CD4-positive, alpha-beta T cell treated with Interleukin-15 for 1 hour (primary cell): Measurements from ENCODE around the gene MIDN.
"Not testable (repeated sequence)": the region's sequence is repeated elsewhere in the genome, so short reads cannot be mapped to it uniquely, and the experiment has no call there.

Experiments used
- DNase-seq: peaks from one replicate; pipeline ENCODE4 v3.0.0-alpha.2; 2020

The MIDN gene

DNA sequence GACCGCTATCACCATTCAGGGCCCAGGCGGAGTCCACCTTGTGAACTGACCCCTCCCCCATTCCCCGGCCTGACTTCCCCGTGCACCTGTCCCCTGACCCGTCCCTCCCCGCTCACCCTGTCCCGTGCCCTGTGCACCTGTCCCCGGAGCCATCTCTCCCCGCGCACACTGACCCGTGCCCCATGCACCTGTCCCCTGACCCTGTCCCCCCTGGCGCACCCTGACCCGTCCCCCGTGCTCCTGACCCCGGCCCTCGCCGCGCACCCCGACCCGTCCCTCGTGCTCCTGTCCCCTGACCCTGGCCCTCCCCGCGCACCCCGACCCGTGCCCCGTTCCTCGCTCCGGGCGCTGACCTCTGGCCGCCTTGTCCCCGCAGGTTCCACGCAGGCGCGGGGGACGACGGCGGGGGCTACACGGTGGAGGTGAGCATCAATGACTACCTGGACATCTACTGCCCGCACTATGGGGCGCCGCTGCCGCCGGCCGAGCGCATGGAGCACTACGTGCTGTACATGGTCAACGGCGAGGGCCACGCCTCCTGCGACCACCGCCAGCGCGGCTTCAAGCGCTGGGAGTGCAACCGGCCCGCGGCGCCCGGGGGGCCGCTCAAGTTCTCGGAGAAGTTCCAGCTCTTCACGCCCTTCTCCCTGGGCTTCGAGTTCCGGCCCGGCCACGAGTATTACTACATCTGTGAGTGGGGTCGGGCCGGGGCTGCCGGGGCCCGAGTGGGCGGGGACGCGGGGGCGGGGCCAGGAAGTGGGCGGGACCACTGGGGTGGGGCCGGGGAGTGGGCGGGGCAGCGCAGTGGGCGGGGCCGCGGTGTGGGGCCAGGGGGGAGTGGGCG, 47.0 kb downstream of the MIDN start:
- DNase-seq = peak; percentile 26

DNA sequence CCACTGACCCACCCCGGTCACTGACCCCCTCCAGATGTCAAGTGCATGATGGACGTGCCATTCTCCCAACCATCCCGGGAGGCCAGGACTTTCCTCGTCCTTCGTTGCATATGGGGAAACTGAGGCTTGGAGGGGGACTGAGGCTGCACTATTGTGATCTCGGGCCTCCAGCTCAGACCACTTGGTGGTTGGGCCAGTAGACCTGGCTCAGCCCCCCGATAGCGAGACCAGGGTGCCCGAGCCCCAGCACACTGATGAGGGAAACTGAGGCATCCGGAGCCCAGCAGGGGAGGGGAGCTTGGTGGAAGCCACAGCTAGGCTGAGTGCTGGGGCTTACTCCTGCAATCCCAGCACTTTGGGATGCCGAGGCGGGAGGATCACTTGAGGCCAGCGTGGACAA, 47.7 kb downstream of the MIDN start:
- no peak for DNase-seq

DNA sequence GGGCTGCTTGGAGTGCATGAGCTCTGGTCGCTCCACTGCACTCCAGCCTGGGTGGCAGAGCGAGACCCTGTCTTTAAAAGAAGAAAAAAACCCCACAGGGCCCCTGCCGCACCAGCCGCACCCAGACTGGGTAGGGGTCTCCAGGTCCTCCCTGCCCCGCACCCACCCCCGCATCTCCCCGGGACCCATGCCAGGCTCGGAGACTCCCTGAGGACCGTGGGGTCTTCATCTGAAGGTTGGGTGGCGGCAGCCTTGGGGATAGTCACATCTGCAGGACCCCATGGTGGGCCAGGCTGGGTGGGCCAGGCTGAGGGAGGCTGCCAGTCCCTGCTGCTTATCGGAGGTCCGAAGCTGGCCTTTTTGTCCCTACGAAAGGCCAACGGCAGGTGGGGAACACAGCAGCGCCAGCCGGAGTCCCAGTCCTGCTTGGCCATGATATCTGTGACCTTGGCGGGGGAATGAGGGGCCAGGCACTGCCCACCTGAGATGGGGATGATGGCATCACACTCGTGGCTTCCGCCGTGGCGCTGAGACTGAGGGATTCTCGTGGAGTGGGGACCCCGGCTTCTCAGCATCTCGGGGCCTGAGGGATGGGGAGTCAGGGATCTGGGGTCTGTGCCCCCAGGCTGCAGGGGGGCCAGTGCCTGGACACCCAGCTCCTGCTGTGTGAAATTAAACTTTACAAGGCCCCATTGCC, 48.3 kb downstream of the MIDN start:
- DNase-seq = no peak

DNA sequence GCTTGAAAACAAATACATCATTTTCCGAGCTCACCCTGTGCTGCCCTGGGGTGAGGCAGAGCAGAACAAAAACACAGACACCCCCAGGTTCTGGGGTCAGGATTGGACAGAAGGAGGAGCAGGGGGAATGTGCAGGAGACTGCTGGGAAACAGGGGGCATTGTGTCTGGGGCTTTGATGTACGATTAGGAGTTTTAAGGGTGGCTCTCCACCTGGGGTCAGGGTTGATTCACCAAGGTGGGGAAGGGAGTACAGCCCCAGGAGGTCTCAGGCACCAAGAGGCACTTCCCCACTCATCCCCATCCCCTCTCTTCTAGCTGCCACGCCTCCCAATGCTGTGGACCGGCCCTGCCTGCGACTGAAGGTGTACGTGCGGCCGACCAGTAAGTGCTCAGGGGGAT, 49.9 kb downstream of the MIDN start:
- no peak for DNase-seq

DNA sequence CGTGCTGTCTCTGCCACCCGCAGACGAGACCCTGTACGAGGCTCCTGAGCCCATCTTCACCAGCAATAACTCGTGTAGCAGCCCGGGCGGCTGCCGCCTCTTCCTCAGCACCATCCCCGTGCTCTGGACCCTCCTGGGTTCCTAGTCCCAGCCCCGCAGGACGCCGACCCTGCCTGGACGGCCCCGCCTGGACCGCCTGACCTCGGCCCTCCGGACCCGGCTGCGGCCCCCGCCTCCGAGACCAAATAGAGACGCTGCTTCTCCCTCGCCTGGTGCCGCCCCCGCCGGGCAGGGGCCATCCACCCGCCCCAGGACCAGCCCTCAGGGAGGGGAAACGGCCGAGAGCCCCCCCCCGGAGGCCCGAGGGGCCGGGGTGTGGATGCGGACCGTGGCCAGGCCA, 51.4 kb downstream of the MIDN start:
- DNase-seq = no peak

DNA sequence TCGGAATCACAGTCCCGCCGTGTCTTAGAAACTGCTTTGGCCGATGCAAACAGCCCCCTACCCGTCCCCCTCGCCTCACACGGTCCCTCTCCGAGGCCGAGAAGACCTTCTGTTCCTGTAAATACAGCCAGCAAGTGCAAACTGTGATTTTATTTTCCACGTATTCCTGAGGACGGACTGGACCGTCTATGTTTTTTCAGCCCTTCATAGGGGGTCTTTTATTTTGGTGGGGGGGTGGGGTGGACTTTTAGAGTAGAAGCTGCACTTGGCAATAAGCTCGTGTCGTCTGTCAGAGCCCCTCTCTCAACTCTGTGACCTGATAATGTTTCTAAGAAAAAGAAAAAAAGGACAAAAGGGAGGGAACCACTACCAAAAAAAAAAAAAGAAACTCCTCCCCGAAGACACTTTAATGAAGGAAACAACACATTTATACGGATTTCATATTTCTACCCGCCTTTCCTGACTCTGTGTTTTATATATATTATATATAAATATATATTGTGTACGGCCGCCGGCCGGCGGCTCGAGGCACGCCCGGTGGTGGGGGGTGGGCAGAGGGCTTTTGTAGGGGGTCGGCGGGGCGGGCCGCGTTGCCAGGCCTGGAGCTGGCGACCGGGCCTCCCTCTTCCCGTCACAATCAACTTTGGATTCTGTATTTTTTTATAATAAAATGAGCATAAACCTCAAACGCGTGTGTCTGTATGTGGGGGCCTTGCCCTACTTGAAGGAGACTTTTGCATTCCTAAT, 52.5 kb downstream of the MIDN start:
- no peak for DNase-seq

DNA sequence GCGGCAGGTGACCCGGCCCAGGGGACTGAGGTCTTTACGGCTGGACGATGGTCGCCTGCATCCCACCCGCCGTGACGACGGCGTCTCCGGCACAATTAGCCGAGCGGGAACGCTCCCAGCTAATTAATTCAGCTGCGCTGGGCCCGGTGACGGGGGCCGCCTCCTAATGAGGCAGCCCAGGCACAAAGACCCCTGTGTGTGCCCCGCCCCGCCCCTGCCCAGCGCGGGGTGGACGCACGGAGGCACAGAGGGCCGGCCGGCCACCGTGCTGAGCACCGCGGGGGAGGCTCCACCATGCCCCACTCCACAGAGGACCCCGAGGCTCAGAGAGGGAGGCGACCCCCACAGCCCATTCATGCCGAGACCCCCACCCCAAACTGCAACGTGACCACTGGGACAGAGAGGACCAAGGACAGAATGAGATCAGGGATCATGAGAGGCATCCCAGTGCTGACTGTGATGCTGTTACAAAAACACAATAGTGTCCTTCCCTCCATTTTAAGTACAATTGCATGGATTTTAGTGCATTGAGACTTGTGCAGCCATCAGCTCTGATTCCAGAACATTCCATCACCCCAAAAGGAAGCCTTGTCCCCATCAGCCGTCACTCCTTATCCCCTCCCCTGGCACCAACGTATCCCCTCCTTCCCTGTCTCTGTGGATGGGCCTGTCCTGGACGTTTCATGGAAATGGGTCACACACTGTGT, 54.3 kb downstream of the MIDN start:
- DNase-seq = no peak

DNA sequence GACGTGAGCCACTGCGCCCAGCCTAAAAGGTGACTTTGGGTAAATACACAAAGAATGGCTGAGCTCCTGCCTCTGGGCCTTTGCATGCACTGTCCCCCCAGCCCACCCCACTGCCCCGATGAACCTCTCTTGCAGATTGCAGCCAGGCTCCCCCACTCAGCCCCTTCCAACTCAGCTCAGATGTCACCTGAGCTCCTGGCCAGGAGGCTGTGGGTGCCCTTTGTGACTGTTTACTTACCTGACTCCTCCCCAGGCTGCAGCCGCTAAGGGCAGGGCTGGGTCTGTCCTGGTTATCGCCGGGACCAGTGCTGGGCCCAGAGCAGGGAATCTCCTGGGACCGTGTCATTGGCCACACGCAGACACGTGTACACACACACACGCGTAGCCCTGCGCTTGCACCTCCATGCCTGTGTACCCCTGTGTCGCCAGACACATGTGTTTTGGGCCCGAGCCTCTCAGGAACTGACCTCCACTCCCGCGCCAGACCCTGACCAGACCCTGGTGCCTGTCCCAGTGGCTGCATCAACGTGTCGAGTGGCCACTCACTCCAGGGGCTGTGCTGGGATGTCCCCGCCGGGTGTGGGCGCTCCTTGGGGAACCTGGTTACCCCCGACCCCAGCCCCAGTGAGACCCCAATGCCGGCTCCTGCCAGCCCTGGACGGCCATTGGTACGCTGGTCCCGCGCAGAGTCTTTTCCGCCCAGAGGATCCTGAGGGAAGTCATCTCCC, 56.0 kb downstream of the MIDN start:
- DNase-seq = no peak

DNA sequence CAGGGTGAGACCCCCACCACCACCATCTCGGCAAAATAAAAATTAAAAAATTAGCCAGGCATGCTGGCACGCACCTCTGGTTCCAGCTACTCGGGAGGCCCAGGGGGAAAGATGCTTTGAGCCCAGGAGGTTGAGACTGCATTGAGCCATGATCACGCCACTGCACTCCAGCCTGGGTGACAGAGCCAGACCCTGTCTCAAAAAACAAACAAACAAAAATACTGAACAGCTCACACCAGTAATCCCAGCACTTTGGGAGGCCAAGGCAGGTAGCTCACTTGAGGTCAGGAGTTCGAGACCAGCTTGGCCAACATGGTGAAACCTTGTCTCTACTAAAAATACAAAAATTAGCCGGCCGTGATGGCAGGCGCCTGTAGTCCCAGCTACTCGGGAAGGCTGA, 57.0 kb downstream of the MIDN start:
- not testable (repeated sequence) for DNase-seq

DNA sequence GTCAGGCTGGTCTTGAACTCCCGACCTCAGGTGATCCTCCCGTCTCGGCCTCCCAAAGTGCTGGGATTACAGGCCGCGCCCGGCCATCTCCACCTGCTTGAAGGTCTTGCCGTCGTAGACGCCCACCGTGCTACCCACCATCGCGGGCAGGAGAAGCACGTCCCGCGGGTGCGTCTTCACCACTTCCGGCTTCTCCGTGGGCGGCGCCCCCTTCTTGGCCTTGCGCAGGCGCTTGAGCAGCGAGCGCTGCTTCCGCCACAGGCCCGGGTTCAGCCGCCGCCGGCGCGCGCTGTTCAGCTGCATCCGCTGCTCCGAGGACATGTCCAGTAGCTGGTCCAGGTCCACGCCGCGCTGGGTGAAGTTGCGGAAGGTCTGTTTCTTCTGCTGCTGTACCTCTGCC, 58.9 kb downstream of the MIDN start:
- no peak for DNase-seq

DNA sequence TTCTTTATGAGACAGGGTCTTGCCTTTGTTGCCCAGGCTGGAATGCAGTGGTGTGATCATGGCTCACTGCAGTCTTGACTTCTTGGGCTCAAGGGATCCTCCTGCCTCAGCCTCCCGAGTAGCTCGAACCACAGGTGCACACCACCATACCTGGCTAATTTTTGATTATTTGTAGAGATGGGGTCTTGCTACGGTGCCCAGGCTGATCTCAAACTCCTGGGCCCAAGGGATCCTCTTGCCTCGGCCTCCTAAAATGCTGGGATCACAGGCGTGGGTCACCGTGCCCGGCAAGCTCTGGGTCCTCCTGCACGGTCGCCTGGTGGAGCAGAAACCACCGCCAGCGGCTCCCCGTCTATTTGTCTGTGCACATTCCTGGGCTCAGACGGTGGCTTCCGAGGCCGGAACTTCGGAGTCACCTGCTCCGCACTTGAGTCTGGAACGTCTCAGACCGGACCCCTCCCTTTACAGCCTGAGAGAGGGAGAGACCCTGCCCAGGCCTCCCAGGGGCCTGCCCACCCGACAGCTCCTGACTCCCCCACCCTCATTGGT, 59.4 kb downstream of the MIDN start:
- DNase-seq = no peak

DNA sequence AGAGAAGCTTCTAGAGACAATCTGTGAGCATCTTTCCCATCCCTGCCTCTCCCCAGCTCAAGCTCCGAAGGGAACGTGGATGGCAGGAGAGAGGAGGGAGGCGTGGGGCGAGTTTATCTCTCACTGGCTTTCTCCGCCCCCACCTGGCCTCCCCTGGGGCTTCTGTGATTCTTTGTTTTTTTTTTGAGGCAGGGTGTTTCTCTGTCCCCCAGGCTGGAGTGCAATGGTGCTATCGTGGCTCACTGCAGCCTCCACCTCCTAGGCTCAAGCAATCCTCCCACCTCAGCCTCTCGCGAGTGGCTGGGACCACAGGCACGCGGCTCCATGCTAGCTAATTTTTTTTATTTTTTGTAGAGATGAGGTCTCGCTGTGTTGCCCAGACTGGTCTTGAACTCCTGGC, 60.3 kb downstream of the MIDN start:
- DNase-seq = no peak
